Adrenal gland (tissue), 12 donors: ENCODE results near the gene TACR1. TPM values are rescaled to one million over a fixed set of nuclear protein-coding genes. Genes with fewer than 3 reads are reported as not detected.

Experiments used
- DNase-seq, 7 donors: peaks; one replicate each; pipeline ENCODE4 v3.0.0-alpha.2; 2019 to 2020
- H3K27ac ChIP-seq, 5 donors: fragments of 200-600 bp; sonication (generic) in 4 of 5; 1 replicate in 3 of 5; 2 replicates in 2 of 5; pipeline versions ENCODE4 v1.5.1 to v1.8.0; 2016 to 2020; ENCODE audit warnings: mild to moderate bottlenecking in 1 of 5
- H3K27me3 ChIP-seq: fragments of 200-600 bp; 2 replicates; pipeline ENCODE4 v1.8.0; 2021
- H3K36me3 ChIP-seq, 2 donors: fragments of 200-600 bp; replicated peaks in 1 of 2; 1 replicate in 1 of 2; 2 replicates in 1 of 2; pipeline versions ENCODE4 v1.5.1 to v1.8.0; 2018 to 2022
- H3K4me1 ChIP-seq, 2 donors: fragments of 200-600 bp; replicated peaks in 1 of 2; 1 replicate in 1 of 2; 2 replicates in 1 of 2; pipeline versions ENCODE4 v1.5.1 to v1.8.0; 2018 to 2021
- H3K4me3 ChIP-seq, 4 donors: fragments of 200-600 bp; sonication (generic) in 3 of 4; one replicate each; pipeline ENCODE4 v1.5.1; 2016 to 2018
- H3K9me3 ChIP-seq, 3 donors: fragments of 200-600 bp; sonication (generic) in 1 of 3; replicated peaks in 1 of 3; 1 replicate in 2 of 3; 2 replicates in 1 of 3; pipeline versions ENCODE4 v1.5.1 to v1.8.0; 2016 to 2021
- POLR2A ChIP-seq, 2 donors: fragments of 450-650 bp; IDR thresholded peaks; one replicate each; pipeline ENCODE4 v1.6.1; 2017; ENCODE audit warnings: antibody characterized with exemption in 2 of 2, mild to moderate bottlenecking in 2 of 2, moderate library complexity in 1 of 2
- WGBS, 4 donors: extraction: QIAGEN DNeasy Blood & Tissue Kit in 2 of 4; methylation state at CpG; one replicate each; pipeline versions ENCODE4 v1.1.5 to v1.1.7; 2013 to 2017; 5-methylcytosine and 5-hydroxymethylcytosine counted together
- intact Hi-C, 2 donors: fragments of 100-400 bp; cut with DNase I; formaldehyde crosslinking; loops; one replicate each; pipeline versions ENCODE4 v1.14.1 to v1.15.0; 2022 to 2023
- polyA plus RNA-seq, 3 donors: library from polyadenylated mRNA; stranded (reverse); fragments of 200-250 nt in 2 of 3; fragments of 350-450 nt in 1 of 3; fragmentation: Illumina TruSeq in 1 of 3; extraction: RNeasy Lipid Tissue Mini Kit (QIAGEN cat#74804) in 1 of 3; gene quantifications; one replicate each; pipeline ENCODE4 v1.2.3, GENCODE V29; 2013 to 2014
- total RNA-seq, 9 donors: library from RNA; depleted of rRNA in 4 of 9; stranded (reverse); fragments of >200 nt in 4 of 9; fragments of 120-200 nt in 1 of 9; fragmentation: NEBNext Ultra II Directional in 1 of 9; extraction: Animal tissue kit (Norgen Biotek cat#: 25700) in 1 of 9; gene quantifications; one replicate each; pipeline versions ENCODE4 v1.1.0 to v1.2.4, GENCODE V29; 2013 to 2023
- TF ChIP-seq, protein P1 (sequence below), 6 experiments: fragments of 450-650 bp in 4 of 6; fragments of 200-600 bp in 2 of 6; sonication (generic) in 1 of 6; IDR thresholded peaks; 1 replicate in 5 of 6; 2 replicates in 1 of 6; pipeline versions ENCODE4 v1.5.1 to v1.8.0; 2016 to 2021; ENCODE audit warnings: antibody characterized with exemption in 6 of 6, mild to moderate bottlenecking in 2 of 6, moderate library complexity in 1 of 6
- donor health status: healthy with polysubstance abuse.
- donor health status: Bipolar disorder and iron deficiency.
- donor health status: DM: yes; HTN: yes; CAD: no.
- donor health status: DM: no; HTN: no; CAD: no.
- donor health status: DM: no; HTN: no; CAD: no.
- donor health status: DM: yes; HTN: yes; CAD: no.

Gene TACR1
- total and polyA plus RNA-seq, 12 donors: 0.15 to 1.9 (median 0.41) TPM; not detected in 1

DNA sequence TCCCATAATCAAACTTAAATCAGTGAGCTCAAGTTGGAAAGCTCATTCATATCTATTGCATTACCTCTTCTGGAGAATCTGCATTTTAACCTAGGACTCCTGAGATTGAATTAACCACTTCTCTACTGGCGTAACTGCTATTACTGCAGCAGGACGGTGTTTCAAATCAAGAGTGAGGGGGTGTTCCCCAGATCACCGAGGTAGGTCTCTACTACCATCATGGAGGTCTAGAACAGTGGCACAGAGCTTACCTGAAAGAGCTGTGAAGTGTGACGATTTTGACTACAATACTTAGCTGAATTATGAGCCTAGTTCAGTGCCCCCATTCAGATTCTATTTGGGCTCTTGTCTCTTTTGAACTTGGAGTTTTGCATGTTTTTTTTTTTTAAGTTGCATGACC, 121.4 kb downstream of the TACR1 start:
- no peak for TF ChIP-seq POLR2A (IDR thresholded peaks at IDR 0.05)
- TF ChIP-seq, protein P1, sequence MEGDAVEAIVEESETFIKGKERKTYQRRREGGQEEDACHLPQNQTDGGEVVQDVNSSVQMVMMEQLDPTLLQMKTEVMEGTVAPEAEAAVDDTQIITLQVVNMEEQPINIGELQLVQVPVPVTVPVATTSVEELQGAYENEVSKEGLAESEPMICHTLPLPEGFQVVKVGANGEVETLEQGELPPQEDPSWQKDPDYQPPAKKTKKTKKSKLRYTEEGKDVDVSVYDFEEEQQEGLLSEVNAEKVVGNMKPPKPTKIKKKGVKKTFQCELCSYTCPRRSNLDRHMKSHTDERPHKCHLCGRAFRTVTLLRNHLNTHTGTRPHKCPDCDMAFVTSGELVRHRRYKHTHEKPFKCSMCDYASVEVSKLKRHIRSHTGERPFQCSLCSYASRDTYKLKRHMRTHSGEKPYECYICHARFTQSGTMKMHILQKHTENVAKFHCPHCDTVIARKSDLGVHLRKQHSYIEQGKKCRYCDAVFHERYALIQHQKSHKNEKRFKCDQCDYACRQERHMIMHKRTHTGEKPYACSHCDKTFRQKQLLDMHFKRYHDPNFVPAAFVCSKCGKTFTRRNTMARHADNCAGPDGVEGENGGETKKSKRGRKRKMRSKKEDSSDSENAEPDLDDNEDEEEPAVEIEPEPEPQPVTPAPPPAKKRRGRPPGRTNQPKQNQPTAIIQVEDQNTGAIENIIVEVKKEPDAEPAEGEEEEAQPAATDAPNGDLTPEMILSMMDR (IDR thresholded peaks at IDR 0.05): no peak

DNA sequence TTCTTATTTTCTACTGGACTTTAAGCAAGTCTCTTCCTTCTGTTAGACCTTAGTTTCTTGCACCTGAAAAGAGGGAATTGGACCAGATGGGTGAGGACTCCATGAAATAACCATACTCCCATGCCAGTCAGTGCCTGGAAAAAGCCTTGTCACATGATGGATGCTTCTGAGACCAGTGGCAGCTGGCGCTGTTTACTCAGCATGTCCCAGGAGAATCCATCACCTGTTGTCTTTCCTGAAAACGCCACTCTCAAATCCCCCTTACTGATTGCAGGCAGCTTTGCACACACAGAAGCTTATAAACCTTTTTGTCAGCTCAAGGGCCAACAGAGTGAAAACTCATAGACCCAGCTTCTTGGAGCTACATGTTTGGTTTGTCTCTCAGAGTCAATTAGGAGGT, 123.2 kb downstream of the TACR1 start:
- H3K4me1 ChIP-seq: no peaks in the 10 kb centered on the region
- H3K27me3 ChIP-seq: no peaks in the 10 kb centered on the region
- H3K4me3 ChIP-seq: no peak overlapping the region
- DNase-seq: no peak
- WGBS, 4 donors: 85 to 91% (median 87%) methylated on average over 2 of the region's 2 CpGs
- TF ChIP-seq POLR2A (IDR thresholded peaks at IDR 0.05): no peak
- TF ChIP-seq, protein P1 (IDR thresholded peaks at IDR 0.05): no peak
- H3K9me3 ChIP-seq: no peaks in the 10 kb centered on the region
- no peaks in the 10 kb centered on the region for H3K36me3 ChIP-seq
- intact Hi-C loops: no loop called here
- H3K27ac ChIP-seq: no peak overlapping the region

More for the DNA sequence above, 121.4 kb downstream of the TACR1 start:
- no peaks in the 10 kb centered on the region for H3K9me3 ChIP-seq
- H3K36me3 ChIP-seq: no peaks in the 10 kb centered on the region
- DNase-seq: no peak
- H3K27me3 ChIP-seq: no peaks in the 10 kb centered on the region
- intact Hi-C loops: no loop called here
- no peak overlapping the region for H3K4me3 ChIP-seq
- no peaks in the 10 kb centered on the region for H3K4me1 ChIP-seq
- no peak overlapping the region for H3K27ac ChIP-seq
- 85 to 95% (median 91%) methylated on average over 4 of the region's 4 CpGs for WGBS, 4 donors

DNA sequence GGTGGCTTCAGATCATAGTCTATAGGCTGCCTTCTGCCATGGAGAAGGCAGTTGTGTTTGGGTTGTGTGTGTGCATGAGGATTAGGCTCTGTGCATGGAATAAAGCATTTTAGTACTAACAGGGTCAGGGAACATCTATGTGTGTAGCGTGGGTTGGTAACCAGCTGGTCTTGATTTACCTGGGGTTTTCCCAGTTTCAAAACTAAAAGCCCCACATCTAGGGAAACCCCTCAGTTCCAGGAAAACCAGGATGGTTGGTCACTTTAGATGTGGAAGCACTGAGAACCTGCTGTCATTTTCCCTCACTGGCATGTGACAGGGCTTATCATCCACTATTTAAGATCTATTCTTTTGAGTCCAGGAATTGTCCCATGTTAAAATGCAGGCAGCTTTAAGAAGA, 124.6 kb downstream of the TACR1 start:
- Histone ChIP-seq H3K27me3 (no peaks in the 10 kb centered on the region), H3K4me1 (no peaks in the 10 kb centered on the region), H3K36me3 (no peaks in the 10 kb centered on the region), H3K4me3 (no peak overlapping the region), H3K27ac (no peak overlapping the region), H3K9me3 (no peaks in the 10 kb centered on the region)
- intact Hi-C loops: no loop called here
- WGBS, 4 donors: 95 to 100% (median 98%) methylated on average over 1 of the region's 1 CpG
- TF ChIP-seq, protein P1 (IDR thresholded peaks at IDR 0.05): no peak
- no peak for TF ChIP-seq POLR2A (IDR thresholded peaks at IDR 0.05)
- DNase-seq: no peak

DNA sequence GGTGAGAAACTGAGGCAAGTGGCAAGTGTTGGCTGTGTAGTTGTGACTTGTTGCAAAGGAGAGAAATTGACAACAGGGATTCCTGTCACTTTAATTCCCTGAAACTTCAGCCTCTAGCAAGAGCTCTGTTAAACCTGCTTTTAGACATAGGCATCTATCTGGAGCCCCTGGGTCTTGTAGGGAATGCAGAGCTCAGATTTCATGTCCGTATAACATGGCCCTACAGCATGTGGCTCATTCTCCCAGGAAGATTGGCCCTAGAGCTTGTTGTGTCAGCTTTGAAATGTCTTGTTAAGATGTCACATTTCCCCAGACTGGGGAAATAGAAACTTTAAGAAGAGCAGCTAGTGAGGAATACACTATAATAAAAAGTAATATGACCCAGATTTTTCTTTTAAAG, 125.1 kb downstream of the TACR1 start:
- no peak for TF ChIP-seq POLR2A (IDR thresholded peaks at IDR 0.05)
- TF ChIP-seq, protein P1 (IDR thresholded peaks at IDR 0.05): no peak
- 73 to 89% (median 81%) methylated on average over 1 of the region's 1 CpG for WGBS, 4 donors
- Histone ChIP-seq H3K27me3 (no peaks in the 10 kb centered on the region), H3K27ac (no peak overlapping the region), H3K4me3 (no peak overlapping the region), H3K4me1 (no peaks in the 10 kb centered on the region), H3K9me3 (no peaks in the 10 kb centered on the region), H3K36me3 (no peaks in the 10 kb centered on the region)
- no peak for DNase-seq
- intact Hi-C loops: no loop called here
